Lower leg skin (tissue), 3 donors: ENCODE results near the gene DIP2A.

ENCODE experiments used
- CTCF ChIP-seq, 3 donors: fragments of 450-650 bp; IDR thresholded peaks; one replicate each; pipeline ENCODE4 v1.5.1; 2016; ENCODE audit warnings: antibody characterized with exemption in 3 of 3, mild to moderate bottlenecking in 3 of 3, moderate library complexity in 2 of 3
- POLR2A ChIP-seq, 2 donors: fragments of 450-650 bp; IDR thresholded peaks; one replicate each; pipeline ENCODE4 v1.6.1; 2016 to 2017; ENCODE audit warnings: antibody characterized with exemption in 2 of 2, mild to moderate bottlenecking in 1 of 2, moderate library complexity in 1 of 2

GRCh38 chr21:46618738-46619379, 160.2 kb downstream of the DIP2A start:
- TF ChIP-seq CTCF (IDR thresholded peaks at IDR 0.05): no peak
- TF ChIP-seq POLR2A (IDR thresholded peaks at IDR 0.05): no peak
